HG03571 (cell line): ENCODE measurements around the gene EIF4B.
"Not testable (repeated sequence)": the region's sequence is repeated elsewhere in the genome, so short reads cannot be mapped to it uniquely, and the experiment has no call there.

ENCODE experiments used
- ATAC-seq: cut with Tn5 transposase; IDR thresholded peaks from one replicate; pipeline ENCODE4 v1.9.1; 2021; ENCODE audit not compliant: unreplicated experiment

Gene EIF4B, protein sequence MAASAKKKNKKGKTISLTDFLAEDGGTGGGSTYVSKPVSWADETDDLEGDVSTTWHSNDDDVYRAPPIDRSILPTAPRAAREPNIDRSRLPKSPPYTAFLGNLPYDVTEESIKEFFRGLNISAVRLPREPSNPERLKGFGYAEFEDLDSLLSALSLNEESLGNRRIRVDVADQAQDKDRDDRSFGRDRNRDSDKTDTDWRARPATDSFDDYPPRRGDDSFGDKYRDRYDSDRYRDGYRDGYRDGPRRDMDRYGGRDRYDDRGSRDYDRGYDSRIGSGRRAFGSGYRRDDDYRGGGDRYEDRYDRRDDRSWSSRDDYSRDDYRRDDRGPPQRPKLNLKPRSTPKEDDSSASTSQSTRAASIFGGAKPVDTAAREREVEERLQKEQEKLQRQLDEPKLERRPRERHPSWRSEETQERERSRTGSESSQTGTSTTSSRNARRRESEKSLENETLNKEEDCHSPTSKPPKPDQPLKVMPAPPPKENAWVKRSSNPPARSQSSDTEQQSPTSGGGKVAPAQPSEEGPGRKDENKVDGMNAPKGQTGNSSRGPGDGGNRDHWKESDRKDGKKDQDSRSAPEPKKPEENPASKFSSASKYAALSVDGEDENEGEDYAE

DNA sequence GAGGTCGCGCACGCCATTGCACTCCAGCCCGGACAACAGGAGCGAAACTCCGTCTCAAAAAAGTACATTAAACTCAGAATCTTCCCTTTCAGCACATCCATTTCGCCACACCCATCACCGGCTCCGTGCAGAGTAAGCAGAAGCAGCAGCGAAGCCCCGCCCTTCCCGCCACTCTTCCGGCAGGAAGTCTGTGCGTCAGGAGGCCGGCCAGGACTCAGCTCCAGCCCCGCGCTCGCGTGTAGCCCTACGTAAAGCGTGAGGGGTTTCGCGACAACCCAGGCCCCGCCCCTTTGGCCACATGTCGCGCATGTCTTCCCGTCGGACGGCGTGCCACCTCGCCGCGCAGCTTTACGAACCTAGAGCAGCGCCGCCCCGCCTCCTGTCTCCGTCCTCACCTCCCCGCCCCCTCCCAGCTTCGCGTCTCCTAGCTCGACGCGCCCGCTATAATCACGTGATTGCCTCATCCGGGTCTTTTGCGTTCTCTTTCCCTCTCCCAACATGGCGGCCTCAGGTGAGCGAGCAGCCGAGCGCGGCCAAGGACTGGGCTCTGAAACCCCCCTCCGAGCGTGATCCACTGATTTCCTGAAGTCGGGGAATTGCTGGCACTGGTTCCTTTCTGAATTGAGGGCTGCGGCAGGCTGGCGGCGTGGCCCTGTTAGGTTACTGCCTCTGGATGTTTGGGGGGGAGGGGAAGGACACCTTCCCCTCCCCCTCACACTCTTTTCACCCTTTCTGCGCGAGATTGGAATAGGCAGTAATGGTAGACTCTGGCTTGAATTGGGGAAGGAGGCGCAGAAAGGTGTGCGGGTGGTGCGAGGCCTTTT lies at the start of gene EIF4B:
TSS of gene EIF4B (plus strand) at position 471 of the 824 bp plus-strand sequence. CDS start at position 499, 28 bp downstream.
- peak; percentile 88 for ATAC-seq

DNA sequence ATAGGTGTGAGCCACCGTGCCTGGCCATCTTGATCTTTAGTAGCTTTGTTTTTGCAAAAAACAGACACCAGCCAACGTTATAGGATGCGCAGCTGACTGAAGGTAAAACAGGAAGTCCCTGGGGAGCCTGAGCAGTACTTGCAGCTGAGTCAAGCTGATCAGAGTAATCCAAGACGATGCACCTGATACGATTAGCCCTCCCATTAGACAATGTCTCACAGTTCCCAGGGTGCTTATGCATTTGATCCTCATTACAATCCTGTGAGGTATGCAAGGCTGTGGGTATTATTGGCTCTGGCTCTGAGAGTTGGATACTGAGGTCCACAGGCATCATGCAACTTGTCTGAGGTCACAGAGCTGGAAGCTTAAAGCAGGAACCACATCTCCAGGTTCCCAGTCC lies 49.3 kb upstream of the EIF4B start:
- no peak for ATAC-seq

DNA sequence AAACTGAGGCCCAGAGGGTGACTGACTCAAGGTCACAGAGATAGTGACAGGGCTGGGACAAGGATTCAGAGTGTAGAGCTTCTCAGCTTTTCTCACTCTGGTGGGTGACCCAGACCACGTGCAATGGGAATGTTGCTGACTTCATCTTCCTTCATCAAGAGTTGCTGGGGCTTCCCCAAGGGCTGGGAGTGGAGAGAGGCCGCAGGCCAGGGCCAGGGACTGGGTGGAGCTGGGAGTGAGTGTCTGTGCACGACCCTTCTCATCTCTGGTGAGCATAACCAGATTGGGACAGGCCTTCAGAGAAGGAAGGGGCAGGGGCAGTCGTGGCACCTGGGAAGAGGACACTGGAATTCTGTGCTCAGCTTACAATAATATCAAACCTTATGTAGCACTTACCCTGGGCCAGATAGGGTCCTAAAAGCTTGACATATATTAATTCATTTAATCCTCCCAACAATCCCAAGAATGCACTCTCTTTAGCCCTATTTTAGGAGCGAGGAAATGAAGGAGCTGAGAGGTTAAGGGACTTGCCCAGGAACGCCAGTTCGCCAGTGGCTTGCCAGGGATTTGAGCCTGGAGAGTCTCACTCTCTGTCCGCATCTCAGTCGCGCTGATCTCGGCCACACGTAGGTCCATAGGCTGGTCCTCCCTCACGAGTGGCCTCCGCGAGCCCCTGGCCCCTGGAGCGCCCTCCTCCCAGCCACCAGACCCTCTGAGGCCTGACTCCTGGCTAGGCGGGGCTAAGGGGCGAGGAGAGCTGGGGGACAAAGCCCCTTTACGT lies 41.5 kb upstream of the EIF4B start:
- ATAC-seq: no peak

DNA sequence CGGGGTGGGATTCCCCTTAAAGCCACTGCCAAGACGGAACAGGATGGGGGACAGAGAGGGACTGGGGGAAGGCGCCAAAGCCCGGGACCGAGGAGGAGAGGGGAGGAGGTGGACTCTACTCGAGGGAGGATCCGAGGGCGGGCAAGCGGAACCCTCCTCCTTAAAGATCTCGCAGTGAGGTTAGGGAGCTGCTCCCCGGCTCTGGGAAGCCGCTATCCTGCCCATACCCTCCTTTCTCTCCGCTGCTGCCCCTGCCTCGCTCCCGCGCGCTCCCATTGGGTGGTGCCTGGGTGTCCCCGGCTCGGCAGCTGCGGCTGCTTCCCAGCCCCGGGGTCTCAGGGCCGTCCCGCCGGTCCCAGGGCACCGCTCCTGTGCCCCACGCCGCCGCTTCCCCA lies 40.9 kb upstream of the EIF4B start:
- no peak for ATAC-seq

DNA sequence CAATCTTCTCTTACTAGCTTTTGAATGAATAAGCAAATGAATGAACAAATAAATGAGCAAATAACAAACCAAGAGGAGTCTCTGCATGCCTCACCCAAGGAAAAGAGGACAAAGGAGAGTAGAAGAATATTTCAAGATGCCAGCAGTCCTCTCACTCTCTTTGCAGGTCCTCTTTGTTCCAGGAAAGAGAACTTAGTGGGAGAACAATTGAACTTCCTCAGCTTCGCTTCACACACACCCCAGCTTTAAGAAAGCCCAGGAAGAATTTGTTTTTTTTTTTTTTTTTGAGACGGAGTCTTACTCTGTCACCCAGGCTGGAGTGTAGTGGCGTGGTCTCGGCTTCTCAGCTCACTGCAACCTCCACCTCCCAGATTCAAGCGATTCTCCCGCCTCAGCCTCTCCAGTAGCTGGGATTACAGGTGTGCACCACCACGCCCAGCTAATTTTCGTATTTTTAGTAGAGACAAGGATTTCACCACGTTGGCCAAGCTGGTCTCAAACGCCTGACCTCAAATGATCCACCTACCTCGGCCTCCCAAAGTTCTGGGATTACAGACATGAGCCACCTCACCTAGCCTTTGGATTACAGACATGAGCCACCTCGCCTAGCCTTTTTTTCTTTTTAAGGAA lies 37.0 kb upstream of the EIF4B start:
- no peak for ATAC-seq

DNA sequence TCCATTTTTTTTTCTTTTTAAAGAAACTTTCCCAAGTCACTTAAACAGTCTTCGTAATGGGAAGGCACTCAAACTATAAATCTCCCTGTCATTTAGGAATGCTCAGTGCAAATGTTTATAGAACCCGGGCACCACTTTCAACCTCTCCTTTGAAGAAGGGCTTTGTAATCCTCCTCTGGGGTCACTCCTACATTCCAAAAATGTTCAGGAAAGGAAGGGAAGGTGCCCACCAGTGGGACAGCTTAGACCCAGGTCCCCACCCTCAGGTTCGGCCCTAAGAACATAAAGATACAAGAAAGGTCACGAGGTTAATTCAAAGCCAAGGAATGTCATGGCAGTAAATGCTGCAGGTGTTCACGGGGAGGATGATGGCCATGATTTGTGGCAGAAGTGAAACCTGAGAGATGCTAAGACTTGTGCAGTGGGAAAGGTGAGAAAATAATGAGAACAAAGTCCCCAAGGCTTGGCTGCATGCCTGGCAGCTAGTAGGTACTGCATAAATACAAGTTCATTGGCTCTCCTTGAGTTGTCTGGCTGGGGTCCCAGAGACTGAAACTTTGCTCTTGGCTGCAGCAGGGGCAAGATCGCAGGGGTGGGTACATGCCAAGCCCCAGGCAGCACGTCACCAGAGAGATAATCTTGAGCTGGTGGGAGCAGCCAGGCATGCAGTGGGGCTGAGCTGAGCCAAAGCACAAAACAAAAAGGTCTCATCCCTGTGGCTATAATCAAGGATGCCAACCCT lies 36.3 kb upstream of the EIF4B start:
- ATAC-seq: no peak

DNA sequence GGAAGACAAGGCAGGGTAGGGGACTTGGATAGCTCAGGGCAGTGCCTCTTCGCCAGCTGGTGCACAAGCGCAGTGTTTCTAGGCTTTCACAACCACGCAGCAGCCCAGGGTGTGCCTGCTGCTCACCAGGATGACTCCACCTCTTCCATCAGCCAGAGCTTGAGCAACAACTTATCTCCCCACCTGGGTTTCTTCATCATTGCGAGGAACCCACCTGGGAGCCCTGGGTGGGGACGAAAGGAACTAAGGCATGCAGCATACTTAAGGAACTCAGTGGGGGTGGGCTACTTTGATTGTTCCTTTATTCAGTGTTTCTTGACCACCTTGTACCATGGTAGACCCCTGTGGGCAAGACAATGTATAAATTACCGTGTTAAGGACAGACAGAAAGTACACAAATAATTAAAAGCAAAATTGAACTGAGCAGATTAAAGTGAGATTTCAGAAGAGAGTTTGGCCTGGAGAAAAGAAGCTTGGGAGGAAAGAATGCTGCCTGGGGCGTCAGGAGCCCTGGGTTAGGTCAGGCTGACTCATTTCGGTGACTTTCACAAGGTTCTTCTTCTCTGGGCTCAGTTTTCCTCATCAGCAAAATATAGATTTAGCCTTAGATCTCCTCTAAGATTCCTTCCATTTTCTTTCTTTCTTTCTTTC lies 34.5 kb upstream of the EIF4B start:
- no peak for ATAC-seq

DNA sequence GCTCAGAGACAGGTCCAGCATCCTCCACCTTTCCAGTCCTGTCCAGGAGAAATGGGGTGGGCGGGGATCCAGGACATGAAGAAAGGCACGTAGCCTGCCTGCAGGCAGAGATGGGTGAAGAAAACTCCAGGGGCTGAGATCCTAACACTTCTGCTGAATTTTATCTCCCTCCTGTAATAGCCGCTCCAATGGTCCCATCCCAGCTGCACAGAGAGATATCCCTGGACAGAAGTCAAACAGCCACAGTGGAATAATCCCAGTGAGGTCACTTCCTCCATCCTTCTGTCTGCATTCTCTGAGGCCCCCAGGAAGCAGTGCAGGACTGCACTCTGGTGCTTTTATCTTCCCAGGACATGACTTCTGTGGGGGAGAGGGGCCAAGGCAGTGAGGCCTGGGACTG lies 31.1 kb upstream of the EIF4B start:
- ATAC-seq: no peak

DNA sequence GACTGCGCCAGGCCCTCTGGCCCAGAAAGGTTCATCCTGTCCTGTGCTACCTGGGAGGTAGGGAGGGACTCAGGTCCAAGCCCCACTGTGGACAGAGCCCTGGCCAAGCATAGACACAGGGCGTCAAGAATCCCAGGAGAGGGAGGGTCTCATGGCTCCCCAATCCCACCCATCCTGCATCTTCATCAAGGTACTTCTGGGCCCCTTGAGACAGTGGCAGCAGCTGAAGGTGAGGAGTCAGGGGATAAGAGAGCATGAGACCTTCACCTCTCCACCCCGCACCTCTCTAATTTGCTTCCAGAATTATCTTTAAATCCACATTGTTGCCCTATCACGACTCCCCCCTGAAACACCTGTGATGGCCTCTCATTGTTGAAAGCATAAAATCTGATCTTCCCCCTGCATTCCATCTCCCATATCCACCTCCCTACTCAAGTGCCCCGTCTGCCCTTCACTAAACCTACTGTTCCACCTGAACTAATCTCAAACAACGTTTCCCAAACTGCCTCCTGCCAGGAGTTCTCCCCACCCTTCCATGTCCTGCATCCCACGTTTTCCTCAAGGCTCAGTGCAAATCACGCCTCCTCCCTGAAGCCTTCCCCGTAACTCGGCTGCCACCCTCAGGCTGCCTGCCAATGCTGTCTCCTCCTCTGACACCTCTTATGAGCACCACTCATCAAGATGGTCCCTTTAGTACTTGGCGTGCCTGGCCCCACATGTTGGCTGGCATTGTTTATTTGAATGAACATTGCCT lies 30.3 kb upstream of the EIF4B start:
- no peak for ATAC-seq

DNA sequence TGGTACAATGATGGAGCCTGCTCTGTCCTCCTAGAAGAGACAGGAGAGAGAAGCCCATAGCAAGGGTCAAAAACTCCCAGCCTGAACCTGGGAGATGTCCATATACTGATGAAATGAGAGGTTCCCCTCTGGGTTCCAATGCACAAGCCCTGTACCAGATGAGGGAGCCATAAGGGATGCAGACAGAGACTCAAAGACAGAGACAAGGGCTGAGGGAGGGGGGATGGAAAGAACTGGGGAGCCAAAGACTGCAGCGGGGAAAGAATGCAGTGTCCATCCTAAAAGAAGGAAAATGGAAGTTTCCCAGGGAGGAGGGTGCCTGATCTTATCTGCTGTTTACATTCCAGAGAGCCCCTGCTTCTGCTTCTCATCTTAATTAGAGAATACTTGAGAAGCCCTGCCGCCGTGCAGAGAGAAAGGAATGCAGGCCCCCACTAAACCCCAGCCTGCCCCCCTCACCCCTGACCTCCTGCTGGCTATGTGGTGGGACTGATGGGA lies 29.6 kb upstream of the EIF4B start:
- no peak for ATAC-seq

DNA sequence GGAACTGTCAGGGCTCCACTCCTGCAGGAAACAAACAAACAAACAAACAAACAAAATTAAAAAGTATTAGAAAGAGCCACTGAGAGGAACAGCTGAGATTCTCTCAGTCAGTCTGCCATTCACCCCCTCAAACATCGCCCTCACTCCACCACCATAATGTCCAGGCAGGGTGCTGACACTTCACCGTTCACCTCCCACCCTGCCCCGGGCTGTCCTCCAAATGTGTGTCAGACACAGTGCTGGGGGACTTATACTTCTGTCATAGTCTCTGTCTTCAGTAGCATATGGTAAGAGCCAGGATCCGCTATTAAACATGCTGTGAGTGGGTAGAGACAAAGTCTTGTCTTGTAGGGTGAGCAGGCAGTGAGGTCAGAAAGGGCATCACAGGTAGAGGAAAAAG lies 29.1 kb upstream of the EIF4B start:
- no peak for ATAC-seq

DNA sequence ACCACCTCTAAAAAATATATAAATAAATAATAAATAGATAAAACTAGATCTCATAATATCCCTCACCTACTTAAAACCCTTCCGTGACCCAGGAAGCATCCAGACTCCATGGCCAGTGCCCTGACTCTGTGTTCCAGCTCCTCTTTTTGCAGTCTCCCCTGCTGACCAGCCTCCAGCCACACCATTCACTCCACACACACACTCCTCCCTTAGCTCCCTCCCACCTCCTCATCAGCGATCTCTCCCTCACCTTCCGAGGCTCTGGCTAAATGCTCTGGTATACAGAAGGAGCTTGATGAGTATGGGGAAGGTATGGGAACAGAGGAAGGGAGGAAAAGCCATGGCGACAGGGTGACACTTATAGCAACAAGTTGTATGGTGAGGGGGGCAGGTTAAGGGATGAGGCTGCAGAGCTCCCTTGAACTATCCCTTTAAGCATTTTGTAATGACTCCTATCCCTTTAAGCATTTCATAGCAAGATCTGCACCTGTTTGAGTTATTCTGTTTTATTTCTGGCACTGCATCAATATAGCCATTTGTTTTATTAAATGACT lies 26.1 kb upstream of the EIF4B start:
- ATAC-seq: no peak

DNA sequence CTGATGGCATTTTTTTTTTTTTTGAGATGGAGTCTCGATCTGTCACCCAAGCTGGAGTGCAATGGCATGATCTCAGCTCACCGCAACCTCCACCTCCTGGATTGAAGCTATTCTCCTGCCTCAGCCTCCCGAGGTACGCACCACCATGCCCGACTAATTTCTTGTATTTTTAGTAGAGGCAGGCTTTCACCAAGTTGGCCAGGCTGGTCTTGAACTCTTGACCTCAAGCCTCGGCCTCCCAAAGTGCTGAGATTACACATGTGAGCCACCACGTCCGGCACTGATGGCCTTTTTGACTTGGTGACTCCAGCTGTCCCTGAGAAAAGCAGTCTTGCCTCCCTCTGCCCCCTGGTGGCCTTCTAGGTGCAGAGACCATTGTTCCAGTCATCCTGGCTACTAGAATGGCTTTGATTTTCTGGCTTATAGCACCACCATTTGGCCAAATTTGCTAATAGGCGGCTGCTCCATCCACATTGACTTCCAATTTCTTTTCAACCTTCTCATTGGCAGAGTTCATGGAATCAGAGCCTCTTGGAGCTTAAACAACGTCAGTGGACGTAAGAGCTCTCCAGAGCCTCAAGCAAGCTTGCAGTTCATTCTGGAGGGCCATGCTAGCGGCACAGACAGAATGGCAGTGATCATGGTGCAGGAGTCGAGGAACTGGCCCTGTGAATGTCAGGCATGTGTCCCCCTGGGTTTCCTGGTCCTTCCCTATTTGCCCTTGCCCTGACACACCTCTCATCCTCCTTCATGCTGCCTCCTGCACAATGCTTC lies 25.4 kb upstream of the EIF4B start:
- ATAC-seq: peak; percentile 59

DNA sequence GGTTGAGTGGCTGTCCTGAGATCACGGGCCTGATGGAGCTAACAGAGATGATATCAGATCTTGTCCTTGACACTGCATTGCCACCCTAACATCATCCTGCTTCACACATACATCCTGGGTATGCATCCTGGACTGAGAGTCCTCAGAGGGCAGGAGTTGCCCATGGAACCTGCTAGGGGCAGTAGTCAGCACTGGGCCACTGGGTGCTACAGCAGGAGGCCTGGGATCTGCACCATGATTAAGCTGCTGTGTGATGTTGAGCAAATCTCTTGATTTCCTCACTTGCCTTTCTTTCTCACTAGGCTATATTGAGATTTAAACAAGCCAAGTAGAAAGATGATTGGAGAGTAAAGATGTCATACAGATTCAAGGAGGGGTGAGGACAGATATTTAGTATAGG lies 22.1 kb upstream of the EIF4B start:
- no peak for ATAC-seq

DNA sequence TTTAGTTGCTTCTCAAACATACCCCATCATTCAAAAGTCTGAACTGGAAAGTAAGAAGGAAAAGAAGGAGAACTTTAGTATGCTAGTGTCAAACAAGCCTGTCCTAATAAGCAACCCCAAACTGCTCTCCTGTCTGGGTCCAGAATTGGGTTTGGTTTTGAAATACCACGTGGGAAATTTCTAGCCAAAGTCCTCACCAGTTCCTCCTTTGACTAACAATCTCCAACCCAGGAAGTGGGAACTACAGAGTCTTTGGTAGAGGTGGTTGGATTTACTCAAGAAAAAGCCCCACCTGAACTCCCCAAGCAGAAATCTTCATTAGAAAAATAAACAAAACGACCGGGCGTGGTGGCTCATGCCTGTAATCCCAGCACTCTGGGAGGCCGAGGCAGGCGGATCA lies 17.4 kb upstream of the EIF4B start:
- no peak for ATAC-seq

DNA sequence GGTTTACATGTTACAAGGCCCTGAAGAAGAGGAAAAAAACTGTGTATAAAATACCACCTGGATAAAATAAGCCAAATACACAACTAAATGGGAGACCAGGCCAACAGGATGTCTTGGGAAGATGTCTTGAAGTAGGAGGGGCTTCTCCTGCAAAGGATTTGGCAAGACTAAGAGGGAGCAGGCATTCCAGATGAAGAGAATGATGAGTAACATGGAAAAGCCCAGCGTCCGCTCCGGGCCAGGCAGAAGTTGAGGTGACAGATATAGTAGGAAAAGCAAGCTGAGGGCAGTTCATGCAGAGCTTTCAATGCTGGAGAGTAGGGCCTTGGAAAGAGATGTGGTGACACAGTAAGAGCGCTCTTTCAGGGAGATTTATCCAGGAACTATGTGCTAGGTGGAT lies 16.1 kb upstream of the EIF4B start:
- ATAC-seq: no peak

DNA sequence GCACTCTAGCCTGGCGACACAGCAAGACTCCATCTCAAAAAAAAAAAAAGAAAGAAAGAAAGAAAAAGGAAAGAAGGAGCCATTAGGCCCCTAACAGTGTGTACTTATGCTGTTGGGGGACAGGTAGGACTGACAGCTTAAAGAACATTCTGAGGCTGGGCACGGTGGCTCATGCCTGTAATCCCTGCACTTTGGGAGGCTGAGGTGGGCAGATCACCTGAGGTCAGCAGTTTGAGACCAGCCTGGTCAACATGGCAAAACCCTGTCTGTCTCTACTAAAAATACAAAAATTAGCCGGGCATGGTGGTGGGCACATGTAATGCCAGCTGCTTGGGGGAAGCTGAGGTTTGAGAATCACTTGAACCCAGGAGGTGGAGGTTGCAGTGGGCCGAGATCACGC lies 14.0 kb upstream of the EIF4B start:
- ATAC-seq: not testable (repeated sequence)
